Measurements from ENCODE around the gene GABRR2. TPM values are rescaled to one million over a fixed set of nuclear protein-coding genes. Genes with fewer than 3 reads are reported as not detected.
A peak's percentile ranks its signal among the peaks of the same experiment; 100 is the strongest.

GABRR2 gene
- total RNA-seq, 1 donor from 2014 or later: 0.12 TPM

DNA sequence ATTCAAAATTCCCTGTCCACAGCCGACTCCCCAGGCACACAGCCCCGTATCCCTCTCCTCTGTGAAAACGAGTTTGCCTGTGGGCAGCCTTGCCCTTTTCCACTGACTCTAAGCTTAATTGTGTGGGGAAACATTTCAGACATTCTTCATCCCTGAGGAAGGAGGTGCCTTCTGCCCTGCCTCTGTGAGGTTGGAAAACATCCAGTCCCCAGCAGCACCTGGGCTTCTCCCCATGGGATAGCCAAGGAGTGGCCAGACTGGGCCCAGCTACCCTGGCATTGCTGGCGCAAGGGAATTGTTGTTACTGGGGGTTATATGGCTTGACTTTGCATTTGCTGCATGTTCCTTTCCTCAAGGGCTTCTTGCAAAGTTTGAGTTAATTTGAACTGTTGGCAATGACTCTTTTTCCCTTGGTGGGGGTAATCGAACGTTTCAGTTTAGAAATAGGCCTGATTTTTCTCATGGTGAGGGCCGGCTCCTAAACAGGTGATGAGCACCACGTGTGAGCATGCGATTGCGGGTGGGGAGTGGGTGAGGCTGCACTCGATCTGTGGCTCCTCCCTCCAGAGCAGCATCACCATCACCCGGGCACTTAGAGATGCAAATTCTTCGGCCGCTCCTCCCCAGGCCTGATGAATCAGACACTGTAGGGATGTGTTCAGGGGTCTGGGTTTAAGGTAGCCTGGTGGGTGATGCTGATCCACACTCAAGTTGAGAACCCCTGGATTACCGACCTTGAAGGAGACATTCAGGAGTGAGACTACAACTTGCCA lies 29.9 kb downstream of the GABRR2 start:
- no peak for DNase-seq (ENCODE audit: low read depth)
- TF ChIP-seq, protein P1, sequence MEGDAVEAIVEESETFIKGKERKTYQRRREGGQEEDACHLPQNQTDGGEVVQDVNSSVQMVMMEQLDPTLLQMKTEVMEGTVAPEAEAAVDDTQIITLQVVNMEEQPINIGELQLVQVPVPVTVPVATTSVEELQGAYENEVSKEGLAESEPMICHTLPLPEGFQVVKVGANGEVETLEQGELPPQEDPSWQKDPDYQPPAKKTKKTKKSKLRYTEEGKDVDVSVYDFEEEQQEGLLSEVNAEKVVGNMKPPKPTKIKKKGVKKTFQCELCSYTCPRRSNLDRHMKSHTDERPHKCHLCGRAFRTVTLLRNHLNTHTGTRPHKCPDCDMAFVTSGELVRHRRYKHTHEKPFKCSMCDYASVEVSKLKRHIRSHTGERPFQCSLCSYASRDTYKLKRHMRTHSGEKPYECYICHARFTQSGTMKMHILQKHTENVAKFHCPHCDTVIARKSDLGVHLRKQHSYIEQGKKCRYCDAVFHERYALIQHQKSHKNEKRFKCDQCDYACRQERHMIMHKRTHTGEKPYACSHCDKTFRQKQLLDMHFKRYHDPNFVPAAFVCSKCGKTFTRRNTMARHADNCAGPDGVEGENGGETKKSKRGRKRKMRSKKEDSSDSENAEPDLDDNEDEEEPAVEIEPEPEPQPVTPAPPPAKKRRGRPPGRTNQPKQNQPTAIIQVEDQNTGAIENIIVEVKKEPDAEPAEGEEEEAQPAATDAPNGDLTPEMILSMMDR (conservative IDR thresholded peaks at IDR 0.05; ENCODE audit: low read depth, low read length): no peak
- H3K4me3 ChIP-seq (ENCODE audit: low read depth, low read length): no peak overlapping the region

DNA sequence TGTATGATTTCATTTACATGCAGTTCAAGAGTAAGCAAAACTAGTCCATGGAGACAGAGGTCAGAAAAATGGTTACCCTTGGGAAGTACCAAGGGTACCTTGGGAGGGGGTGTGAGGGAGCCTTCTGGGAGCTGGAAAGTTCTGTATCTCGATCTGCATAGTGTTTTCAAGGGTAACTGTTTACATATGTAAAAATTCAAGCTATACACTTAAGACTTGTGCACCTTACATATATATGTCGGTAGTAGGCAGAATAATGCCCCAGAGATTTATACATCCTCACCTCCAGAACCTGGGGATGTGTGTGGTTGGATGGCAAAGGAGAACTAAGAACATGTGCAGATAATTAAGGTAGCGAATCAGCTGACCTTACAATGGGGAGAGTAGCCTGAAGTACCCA lies 31.0 kb downstream of the GABRR2 start:
- TF ChIP-seq, protein P1 (conservative IDR thresholded peaks at IDR 0.05; ENCODE audit: low read depth, low read length): no peak
- no peak overlapping the region for H3K4me3 ChIP-seq (ENCODE audit: low read depth, low read length)
- DNase-seq (ENCODE audit: low read depth): no peak

DNA sequence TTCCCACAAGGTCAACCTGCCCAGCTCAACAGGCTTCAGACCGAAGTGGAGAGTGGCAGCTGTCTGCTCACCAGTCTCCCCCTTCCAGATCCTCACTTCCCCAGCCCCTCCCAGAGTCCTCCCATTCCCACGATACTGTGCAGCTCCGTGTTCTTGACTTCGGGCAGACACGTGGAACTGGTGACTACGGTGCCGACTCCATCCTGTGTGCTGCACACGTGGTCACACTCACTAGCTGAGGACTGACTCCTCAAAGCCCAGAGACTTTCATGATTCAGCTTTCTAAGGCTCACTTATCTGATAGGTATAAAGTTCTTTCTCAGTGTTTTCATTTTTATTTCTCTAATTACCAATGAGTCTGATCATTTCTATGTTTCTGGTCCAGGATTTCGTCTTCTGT lies 32.4 kb downstream of the GABRR2 start:
- DNase-seq (ENCODE audit: low read depth): no peak
- H3K4me3 ChIP-seq (ENCODE audit: low read depth, low read length): no peak overlapping the region
- TF ChIP-seq, protein P1 (conservative IDR thresholded peaks at IDR 0.05; ENCODE audit: low read depth, low read length): no peak

DNA sequence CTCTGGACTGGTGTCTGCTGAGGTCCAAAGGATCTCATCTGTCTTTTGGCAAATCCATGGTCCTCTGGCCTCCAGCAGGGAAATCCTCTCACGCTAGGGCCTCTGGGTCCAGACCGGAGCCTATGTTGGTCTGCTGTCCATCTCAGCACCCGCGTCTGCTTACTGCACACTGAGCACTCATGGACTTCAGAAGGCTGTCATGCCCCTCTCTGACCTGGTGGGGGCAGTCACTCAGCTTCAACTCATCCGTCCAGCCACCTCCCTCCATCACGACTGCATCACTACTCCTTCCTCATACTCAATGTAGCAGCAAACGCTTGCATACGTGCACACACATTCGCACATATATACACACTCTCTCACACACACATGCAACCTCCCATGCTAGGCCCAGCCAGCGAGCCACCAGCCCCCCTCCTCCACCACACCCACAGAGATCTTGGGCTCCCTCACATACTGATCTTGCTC lies 33.3 kb downstream of the GABRR2 start:
- no peak overlapping the region for H3K4me3 ChIP-seq (ENCODE audit: low read depth, low read length)
- no peak for DNase-seq (ENCODE audit: low read depth)
- TF ChIP-seq, protein P1 (conservative IDR thresholded peaks at IDR 0.05; ENCODE audit: low read depth, low read length): peak; percentile 76

DNA sequence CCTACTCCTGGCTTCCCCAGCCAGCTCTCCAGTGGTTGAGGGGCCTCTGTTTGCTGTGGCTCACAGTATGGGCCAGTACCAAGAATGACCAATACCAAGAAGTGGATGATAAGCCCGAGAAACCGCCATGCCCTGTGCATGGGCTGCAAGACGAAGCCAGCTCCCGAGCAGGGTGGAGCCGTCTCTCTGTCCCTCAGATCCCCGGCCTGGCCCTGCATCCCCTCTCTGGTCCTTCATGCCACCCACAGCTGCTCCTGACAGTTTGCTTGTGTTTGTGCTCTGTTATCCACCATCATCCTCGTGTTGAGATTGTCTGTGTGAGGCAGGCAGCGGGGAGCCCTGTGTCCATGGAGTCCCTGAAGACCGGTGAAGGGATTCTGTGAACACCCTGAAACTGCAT lies 36.1 kb downstream of the GABRR2 start:
- TF ChIP-seq, protein P1 (conservative IDR thresholded peaks at IDR 0.05; ENCODE audit: low read depth, low read length): no peak
- DNase-seq (ENCODE audit: low read depth): no peak
- H3K4me3 ChIP-seq (ENCODE audit: low read depth, low read length): no peak overlapping the region

DNA sequence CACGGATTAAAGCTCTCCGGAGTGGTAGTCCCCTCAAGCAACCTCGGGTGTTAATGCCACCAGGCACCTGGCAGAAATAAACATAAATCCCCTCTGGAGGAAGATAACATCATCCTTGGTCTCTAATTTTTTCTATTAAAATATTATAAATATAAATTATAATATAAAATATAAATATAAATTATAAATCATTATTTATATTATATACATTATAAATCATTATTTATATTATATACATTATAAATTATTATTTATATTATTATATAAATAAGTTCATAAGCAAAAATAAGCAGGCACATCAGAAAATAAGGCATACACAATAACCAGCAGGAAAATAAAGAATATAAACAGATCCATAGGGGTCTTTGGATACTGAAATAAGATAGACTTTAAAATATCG lies 39.2 kb downstream of the GABRR2 start:
- TF ChIP-seq, protein P1 (conservative IDR thresholded peaks at IDR 0.05; ENCODE audit: low read depth, low read length): no peak

DNA sequence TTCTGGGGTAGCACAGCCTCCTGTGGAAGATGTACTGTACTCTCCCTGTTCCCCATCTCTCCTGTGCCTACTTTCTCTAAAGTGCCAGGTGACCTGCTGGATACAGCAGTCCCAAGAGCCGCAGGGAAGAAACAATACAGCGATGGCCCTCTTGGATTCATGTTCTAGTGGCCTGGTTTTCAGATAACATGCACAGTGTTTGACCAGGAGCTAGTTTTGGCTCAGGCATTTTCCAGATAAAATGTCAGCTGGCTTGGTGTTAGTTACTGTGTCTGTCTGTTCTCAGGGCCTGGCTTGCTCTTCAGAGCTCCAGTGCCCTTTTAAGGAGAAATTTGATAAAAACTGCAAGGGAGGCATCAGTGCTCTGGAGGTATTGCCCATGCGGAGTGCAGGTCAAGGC lies 41.3 kb downstream of the GABRR2 start:
- no peak overlapping the region for H3K4me3 ChIP-seq (ENCODE audit: low read depth, low read length)
- TF ChIP-seq, protein P1 (conservative IDR thresholded peaks at IDR 0.05; ENCODE audit: low read depth, low read length): no peak
- DNase-seq (ENCODE audit: low read depth): no peak

More for the DNA sequence above, 39.2 kb downstream of the GABRR2 start:
- DNase-seq (ENCODE audit: low read depth): no peak
- H3K4me3 ChIP-seq (ENCODE audit: low read depth, low read length): no peak overlapping the region
